Endothelial cell of umbilical vein (primary cell): Measurements from ENCODE around the gene BNC2.

Experiments used
- CTCF ChIP-seq, 2 donors: IDR thresholded peaks; 1 replicate in 1 of 2; 2 replicates in 1 of 2; pipeline ENCODE4 v1.5.1; 2011; ENCODE audit warnings: low read length in 2 of 2, mild to moderate bottlenecking in 2 of 2, moderate library complexity in 2 of 2, control low read depth in 1 of 2, inconsistent platforms in 1 of 2, low read depth in 1 of 2; ENCODE audit not compliant: insufficient read depth in 1 of 2; ENCODE audit errors: extremely low read depth in 1 of 2
- EZH2 ChIP-seq: IDR thresholded peaks from 2 replicates; pipeline ENCODE4 v1.6.1; 2012; ENCODE audit warnings: borderline replicate concordance, low read depth, mild to moderate bottlenecking, moderate library complexity, low read length, inconsistent platforms; ENCODE audit not compliant: severe bottlenecking
- FOS ChIP-seq: IDR thresholded peaks from 2 replicates; pipeline ENCODE4 v1.6.1; 2011; ENCODE audit warnings: mild to moderate bottlenecking, low read length, moderate library complexity, borderline replicate concordance; ENCODE audit not compliant: insufficient read depth
- JUN ChIP-seq: IDR thresholded peaks from 2 replicates; pipeline ENCODE4 v1.6.1; 2011; ENCODE audit warnings: borderline replicate concordance, low read depth; ENCODE audit not compliant: insufficient read length, insufficient read depth
- MAX ChIP-seq: IDR thresholded peaks from 2 replicates; pipeline ENCODE4 v1.6.1; 2011; ENCODE audit not compliant: insufficient read depth, insufficient read length
- MYC ChIP-seq: IDR thresholded peaks from one replicate; pipeline ENCODE4 v1.6.1; 2011; ENCODE audit warnings: mild to moderate bottlenecking, low read depth, low read length
- POLR2A ChIP-seq: IDR thresholded peaks from 2 replicates; pipeline ENCODE4 v1.6.1; 2012; ENCODE audit warnings: low read depth, mild to moderate bottlenecking, control low read depth, low read length
- POLR2AphosphoS5 ChIP-seq: IDR thresholded peaks from 2 replicates; pipeline ENCODE4 v1.6.1; 2012; ENCODE audit warnings: low read depth, mild to moderate bottlenecking, control low read depth, low read length, moderate library complexity; ENCODE audit not compliant: insufficient read depth

DNA sequence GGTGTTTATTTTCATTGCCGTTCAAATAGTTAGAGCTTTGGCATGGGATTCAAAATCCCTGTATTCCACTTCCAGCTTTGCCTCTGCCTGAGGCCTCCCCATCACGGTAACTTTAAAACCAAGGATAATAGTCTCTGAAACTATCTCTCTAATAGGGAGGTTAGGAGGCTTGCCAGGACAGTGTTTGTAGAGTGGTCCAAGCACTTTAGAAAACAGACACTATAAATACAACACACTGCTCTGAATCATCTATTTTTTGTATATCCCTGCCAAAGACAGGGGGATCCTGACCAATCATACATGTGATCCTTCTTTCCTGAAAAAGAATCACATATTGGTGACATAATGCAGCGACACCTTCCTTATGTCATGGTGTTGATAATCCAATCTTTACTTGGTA lies 326.8 kb downstream of the BNC2 start:
- no peak for TF ChIP-seq CTCF (IDR thresholded peaks at IDR 0.05; ENCODE audit: extremely low read depth in 1 of 2, insufficient read depth in 1 of 2, low read depth in 1 of 2, low read length in 2 of 2)
- no peak for TF ChIP-seq FOS
- TF ChIP-seq MAX, result no peak
- TF ChIP-seq EZH2, result no peak
- no peak for TF ChIP-seq POLR2A
- no peak for TF ChIP-seq POLR2AphosphoS5
- TF ChIP-seq JUN, result no peak
- TF ChIP-seq MYC, result no peak
